ENCODE data around the gene ZG16B. TPM values are rescaled to one million over a fixed set of nuclear protein-coding genes. Genes with fewer than 3 reads are reported as not detected.

The ZG16B gene
- total RNA-seq, 1 experiment from 2014 or later: not detected

GRCh38 chr16:2790631-2791030 lies 39.5 kb upstream of the ZG16B start:
- TF ChIP-seq CTCF (conservative IDR thresholded peaks at IDR 0.05; ENCODE audit: low read depth, low read length) (no peak), EZH2 (IDR thresholded peaks at IDR 0.05; ENCODE audit: borderline replicate concordance, low read depth, low read length, poor library complexity, severe bottlenecking) (no peak)
- DNase-seq (ENCODE audit: low spot score): no peak
- Histone ChIP-seq H3K9me3 (ENCODE audit: low read depth, low read length, poor library complexity, severe bottlenecking) (no peaks in the 10 kb centered on the region), H3K36me3 (ENCODE audit: insufficient read depth, low read length, poor library complexity, severe bottlenecking) (no peaks in the 10 kb centered on the region), H3K4me1 (ENCODE audit: insufficient read depth, low read length, poor library complexity, severe bottlenecking) (no peaks in the 10 kb centered on the region), H3K4me3 (ENCODE audit: low read depth, low read length, poor library complexity, severe bottlenecking) (no peak overlapping the region), H3K27ac (ENCODE audit: low read depth, low read length, poor library complexity, severe bottlenecking) (no peak overlapping the region), H3K27me3 (replicated peaks; ENCODE audit: insufficient read depth, low read depth, low read length, poor library complexity) (peaks cover 66% of the 10 kb centered on the region)
- ChIA-PET POLR2A (ENCODE audit: low non-redundant PET) (no interaction called here), CTCF (interaction anchor here (0.5 to 0.7 kb wide), 2 partner anchors 48 to 71 kb away, joined by 3 to 5 read pairs; no protein-coding TSS in a partner anchor)
- intact Hi-C loops (cut with micrococcal nuclease; ENCODE audit: unreplicated experiment): no loop called here
- BruUV-seq (replicated peaks): no TSS peak

GRCh38 chr16:2791174-2791573 lies 38.9 kb upstream of the ZG16B start:
- Histone ChIP-seq H3K4me3 (ENCODE audit: low read depth, low read length, poor library complexity, severe bottlenecking) (no peak overlapping the region), H3K36me3 (ENCODE audit: insufficient read depth, low read length, poor library complexity, severe bottlenecking) (no peaks in the 10 kb centered on the region), H3K9me3 (ENCODE audit: low read depth, low read length, poor library complexity, severe bottlenecking) (no peaks in the 10 kb centered on the region), H3K4me1 (ENCODE audit: insufficient read depth, low read length, poor library complexity, severe bottlenecking) (no peaks in the 10 kb centered on the region), H3K27me3 (replicated peaks; ENCODE audit: insufficient read depth, low read depth, low read length, poor library complexity) (peaks cover 61% of the 10 kb centered on the region), H3K27ac (ENCODE audit: low read depth, low read length, poor library complexity, severe bottlenecking) (no peak overlapping the region)
- DNase-seq (ENCODE audit: low spot score): no peak
- intact Hi-C loops (cut with micrococcal nuclease; ENCODE audit: unreplicated experiment): no loop called here
- no TSS peak for BruUV-seq (replicated peaks)
- TF ChIP-seq CTCF (conservative IDR thresholded peaks at IDR 0.05; ENCODE audit: low read depth, low read length): no peak
- TF ChIP-seq EZH2 (IDR thresholded peaks at IDR 0.05; ENCODE audit: borderline replicate concordance, low read depth, low read length, poor library complexity, severe bottlenecking): no peak
- ChIA-PET POLR2A (ENCODE audit: low non-redundant PET) (no interaction called here), CTCF (no interaction called here)

GRCh38 chr16:2792940-2793339 lies 37.2 kb upstream of the ZG16B start:
- Histone ChIP-seq H3K4me3 (ENCODE audit: low read depth, low read length, poor library complexity, severe bottlenecking) (no peak overlapping the region), H3K9me3 (ENCODE audit: low read depth, low read length, poor library complexity, severe bottlenecking) (no peaks in the 10 kb centered on the region), H3K27me3 (replicated peaks; ENCODE audit: insufficient read depth, low read depth, low read length, poor library complexity) (peaks cover 50% of the 10 kb centered on the region), H3K36me3 (ENCODE audit: insufficient read depth, low read length, poor library complexity, severe bottlenecking) (no peaks in the 10 kb centered on the region), H3K27ac (ENCODE audit: low read depth, low read length, poor library complexity, severe bottlenecking) (no peak overlapping the region), H3K4me1 (ENCODE audit: insufficient read depth, low read length, poor library complexity, severe bottlenecking) (no peaks in the 10 kb centered on the region)
- DNase-seq (ENCODE audit: low spot score): no peak
- TF ChIP-seq CTCF (conservative IDR thresholded peaks at IDR 0.05; ENCODE audit: low read depth, low read length) (no peak), EZH2 (IDR thresholded peaks at IDR 0.05; ENCODE audit: borderline replicate concordance, low read depth, low read length, poor library complexity, severe bottlenecking) (no peak)
- no TSS peak for BruUV-seq (replicated peaks)
- intact Hi-C loops (cut with micrococcal nuclease; ENCODE audit: unreplicated experiment): no loop called here
- POLR2A ChIA-PET (ENCODE audit: low non-redundant PET): no interaction called here
- CTCF ChIA-PET: no interaction called here
